Dedifferentiated amniotic fluid mesenchymal stem cell (primary cell): Measurements from ENCODE around the gene PLA2G3.

ENCODE experiments used
- DNase-seq: peaks from one replicate; pipeline ENCODE4 v3.0.0-alpha.2; 2016; ENCODE audit errors: extremely low spot score

Gene PLA2G3

DNA sequence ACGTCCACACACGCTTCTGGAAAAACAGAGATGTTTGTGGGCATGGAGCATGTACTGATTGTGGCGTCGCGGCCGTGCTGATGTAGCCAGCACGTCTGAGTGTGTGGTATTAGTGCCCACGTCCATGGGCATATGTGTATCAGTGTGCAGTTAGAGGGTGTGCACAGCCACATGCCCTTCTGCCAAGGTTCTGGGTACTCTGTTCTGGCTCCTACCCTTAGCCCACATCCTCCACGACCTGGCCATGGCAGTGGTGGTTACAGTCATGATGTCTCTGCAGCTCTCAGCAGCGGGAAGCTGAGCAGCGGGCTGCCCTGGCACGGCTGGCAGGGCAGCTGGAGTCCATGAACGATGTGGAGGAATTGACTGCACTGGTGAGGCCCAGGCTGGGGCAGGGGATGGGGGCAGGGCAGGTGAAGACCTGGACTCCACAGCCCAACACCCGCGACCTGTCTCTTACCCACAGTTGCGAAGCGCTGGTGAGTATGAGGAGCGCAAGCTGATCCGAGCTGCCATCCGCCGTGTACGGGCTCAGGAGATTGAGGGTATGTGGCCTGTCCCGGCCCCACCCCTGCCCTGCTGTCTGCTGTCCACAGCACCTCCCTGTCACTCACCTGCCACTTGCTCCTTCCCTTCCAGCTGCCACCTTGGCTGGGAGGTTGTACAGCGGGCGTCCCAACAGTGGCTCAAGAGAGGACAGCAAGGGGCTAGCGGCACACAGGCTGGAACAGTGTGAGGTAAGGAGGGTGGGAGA is 51.9 kb downstream of the PLA2G3 start:
- no peak for DNase-seq

DNA sequence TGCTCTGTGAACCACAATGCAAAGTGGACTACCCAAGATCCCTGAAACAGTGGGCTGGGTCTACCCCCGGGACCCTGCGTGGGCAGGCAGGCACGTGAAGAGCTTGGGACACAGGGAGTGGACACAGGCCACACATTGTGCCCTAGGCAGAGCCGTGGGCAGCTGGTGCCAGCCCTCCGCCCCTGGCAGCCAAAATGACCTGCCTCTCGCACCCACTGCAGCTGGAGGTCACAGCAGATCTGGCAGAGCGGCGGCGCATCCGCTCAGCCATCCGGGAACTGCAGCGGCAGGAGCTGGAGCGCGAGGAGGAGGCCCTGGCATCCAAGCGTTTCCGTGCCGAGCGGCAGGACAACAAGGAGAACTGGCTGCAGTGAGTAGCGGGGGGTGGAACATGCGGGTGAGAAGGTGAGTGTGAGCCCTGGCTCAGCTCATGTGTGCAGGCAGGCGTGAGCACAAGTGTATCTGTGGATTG is 52.5 kb downstream of the PLA2G3 start:
- DNase-seq = no peak

DNA sequence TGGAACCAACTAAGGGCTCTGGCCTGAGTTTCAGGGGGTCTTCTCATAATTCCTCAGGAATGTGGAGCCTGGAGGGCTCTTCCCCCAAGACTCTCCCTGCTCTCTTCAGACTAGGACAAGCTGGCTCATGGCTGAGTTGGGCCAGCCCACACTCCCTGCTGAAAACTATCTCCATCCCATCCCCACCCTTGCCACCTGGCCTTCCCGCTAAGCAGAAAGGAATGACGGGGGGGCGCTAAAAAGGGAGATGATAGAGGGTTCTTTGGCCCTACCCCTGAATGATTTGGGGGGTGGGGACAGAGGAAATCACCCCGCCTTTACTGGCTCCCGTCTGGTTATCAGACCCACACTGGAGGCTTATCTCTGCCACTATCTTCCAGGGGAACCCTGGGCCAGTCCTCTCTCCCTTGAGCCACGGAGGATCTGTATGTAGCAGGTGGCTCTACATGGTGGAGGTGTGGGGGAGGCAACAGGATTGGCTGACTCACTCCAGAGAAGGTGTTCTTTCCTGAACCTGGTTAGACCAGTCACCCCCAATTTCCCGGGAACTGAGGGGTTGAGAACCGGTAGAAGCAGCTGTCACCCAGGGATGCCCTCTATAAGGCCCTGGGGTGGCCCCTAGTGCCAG is 53.5 kb downstream of the PLA2G3 start:
- no peak for DNase-seq

DNA sequence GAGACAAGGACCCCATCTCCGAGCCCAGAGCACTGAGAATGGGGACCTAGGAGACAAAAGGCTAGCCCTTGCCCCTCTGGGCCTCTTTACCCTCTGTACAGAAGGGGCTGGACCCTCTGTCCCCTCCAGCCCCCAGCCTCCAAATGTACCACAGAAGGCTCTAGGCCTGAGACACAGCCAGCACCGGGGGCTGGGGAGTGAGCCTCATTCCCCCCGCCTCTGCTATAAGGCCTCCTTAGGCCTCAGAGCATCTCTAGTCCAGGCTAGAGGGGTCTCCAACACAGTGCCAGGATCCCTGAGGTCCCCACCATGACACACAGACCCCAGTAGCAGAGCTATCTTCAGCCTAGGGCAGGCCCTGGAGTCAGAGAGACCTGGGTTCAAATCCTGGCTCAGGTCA is 54.4 kb downstream of the PLA2G3 start:
- no peak for DNase-seq

DNA sequence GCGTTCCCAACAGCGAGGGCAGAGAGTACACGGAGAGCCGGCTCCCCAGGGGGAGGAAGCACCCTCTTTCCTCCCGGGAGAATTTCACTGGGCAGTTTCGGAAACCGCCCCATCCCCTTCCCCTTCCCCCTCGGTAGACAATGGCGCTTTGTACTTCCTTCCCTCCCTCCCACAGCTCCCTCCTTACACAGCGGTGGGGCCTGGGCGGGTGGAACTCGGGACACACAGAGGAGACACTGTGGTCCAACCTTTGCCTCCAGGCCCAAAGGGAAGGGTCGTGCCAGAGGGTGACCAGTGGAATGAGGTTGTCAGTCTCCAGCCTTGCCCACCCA is 54.8 kb downstream of the PLA2G3 start:
- DNase-seq = no peak

DNA sequence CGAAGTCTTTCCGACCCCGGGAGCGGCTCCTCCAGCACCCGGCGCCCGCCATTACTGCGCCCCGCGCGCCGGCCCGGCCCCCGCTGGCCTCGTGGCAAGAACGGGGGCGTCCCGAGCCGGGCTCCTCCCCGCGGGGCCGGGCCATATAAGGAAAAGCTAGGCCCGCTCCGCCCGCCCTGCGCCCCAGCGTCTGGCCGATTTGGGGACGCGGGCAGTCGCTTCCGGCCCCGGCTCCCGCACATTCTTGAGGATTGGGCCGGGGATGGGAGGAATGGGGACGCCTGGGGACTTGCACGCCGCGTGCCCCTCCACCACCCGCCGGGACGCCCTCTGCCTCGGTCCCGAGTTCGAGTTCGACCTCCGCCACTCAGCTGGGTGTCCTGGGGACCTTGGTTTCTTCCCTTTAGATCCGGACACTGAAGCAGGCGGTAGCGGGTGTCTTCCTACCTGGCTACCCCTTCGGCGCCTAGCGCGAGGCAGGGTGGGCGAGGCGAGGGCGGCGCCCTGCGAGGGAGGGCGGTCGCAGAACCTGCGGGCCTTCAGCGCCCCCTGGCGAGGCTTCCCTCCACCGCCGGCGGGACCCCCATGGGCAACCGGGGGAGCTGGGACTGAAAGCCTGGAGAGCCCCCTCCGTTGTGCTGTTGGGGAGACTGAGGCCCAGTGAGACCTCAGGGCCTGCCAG is 55.4 kb downstream of the PLA2G3 start:
- peak; percentile 51 for DNase-seq
